ENCODE results near the gene OCSTAMP. TPM values are rescaled to one million over a fixed set of nuclear protein-coding genes. Genes with fewer than 3 reads are reported as not detected.

OCSTAMP gene
- total RNA-seq, 4 donors from 2014 or later: not detected

DNA sequence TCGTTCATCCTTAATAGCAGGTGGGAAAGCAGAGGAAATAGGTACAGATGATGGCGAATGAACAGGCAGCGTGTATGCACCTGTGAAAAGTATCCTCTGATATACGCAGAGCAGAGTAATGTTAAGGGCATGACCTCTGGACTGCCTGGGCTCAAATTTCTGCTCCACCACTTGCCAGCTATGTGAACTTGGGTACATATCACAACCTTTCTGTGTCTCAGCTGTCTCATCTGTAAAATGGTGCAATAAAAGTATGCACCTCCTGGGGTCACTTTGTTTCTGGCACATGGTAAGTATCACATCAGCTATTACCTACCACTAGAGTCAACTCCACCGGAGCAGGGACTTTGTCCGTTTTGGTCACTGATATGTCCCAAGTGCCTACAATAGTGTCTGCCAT is 2.5 kb downstream of the OCSTAMP start:
- Histone ChIP-seq H3K27ac (no peak overlapping the region), H3K4me3 (no peak overlapping the region), H3K36me3 (no peaks in the 10 kb centered on the region), H3K9me3 (no peaks in the 10 kb centered on the region), H3K4me1 (peaks cover 0 to 5% (median 0%) of the 10 kb centered on the region in 4 donors), H3K27me3 (peaks cover 0 to 2% of the 10 kb centered on the region in 2 donors)
- TF ChIP-seq POLR2A (IDR thresholded peaks at IDR 0.05) (no peak), EP300 (IDR thresholded peaks at IDR 0.05) (no peak)
- TF ChIP-seq, protein P1, sequence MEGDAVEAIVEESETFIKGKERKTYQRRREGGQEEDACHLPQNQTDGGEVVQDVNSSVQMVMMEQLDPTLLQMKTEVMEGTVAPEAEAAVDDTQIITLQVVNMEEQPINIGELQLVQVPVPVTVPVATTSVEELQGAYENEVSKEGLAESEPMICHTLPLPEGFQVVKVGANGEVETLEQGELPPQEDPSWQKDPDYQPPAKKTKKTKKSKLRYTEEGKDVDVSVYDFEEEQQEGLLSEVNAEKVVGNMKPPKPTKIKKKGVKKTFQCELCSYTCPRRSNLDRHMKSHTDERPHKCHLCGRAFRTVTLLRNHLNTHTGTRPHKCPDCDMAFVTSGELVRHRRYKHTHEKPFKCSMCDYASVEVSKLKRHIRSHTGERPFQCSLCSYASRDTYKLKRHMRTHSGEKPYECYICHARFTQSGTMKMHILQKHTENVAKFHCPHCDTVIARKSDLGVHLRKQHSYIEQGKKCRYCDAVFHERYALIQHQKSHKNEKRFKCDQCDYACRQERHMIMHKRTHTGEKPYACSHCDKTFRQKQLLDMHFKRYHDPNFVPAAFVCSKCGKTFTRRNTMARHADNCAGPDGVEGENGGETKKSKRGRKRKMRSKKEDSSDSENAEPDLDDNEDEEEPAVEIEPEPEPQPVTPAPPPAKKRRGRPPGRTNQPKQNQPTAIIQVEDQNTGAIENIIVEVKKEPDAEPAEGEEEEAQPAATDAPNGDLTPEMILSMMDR (IDR thresholded peaks at IDR 0.05): no peak
- no peak for DNase-seq (ENCODE audit: low spot score in 2 of 2)
- 86 to 87% methylated on average over 6 of the region's 6 CpGs for WGBS, 2 donors

DNA sequence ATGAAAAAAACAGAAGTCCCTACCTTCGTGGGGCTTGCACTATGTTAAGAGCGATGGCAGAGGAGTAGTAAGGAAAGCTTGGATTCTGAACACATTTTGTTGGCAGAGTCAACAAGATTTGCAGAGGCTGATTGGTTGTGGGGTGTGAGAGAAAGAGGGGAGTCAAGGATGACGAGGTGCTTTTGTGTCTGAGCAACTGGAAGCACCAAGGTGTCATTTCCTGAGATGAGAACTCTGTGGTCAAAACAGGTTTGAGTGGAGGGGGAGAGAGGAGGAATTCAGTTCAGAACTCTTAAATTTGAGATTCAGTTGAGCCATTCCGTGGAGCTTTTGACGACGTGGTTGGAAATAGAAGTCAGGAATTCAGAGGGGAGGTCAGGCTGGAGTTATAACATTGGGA is 3.5 kb downstream of the OCSTAMP start:
- Histone ChIP-seq H3K36me3 (no peaks in the 10 kb centered on the region), H3K4me1 (peaks cover 0 to 5% (median 0%) of the 10 kb centered on the region in 4 donors), H3K4me3 (no peak overlapping the region), H3K27me3 (peaks cover 0 to 9% of the 10 kb centered on the region in 2 donors), H3K27ac (no peak overlapping the region), H3K9me3 (no peaks in the 10 kb centered on the region)
- TF ChIP-seq POLR2A (IDR thresholded peaks at IDR 0.05): no peak
- TF ChIP-seq, protein P1 (IDR thresholded peaks at IDR 0.05): no peak
- TF ChIP-seq EP300 (IDR thresholded peaks at IDR 0.05): no peak
- WGBS, 2 donors: 69 to 71% methylated on average over 6 of the region's 6 CpGs
- DNase-seq (ENCODE audit: low spot score in 2 of 2): no peak

DNA sequence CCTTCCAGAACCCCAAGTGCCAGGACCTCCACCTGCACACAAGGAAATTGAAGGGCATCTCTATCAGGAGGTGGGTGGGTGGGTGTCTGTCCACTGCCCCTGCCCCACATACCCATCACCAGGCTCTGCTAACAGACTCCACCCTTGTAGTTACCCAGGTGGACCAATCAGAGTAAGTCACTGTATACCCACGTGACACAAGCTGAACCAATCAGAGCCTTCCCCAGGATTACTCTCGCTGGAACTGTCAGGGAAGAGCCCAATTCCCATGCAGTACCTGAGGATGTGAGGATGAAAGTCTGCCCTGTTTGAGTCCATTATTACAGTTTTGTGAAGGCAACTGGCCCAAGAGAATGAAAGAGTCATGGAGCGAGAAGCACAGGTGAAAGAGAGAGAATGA is 4.2 kb downstream of the OCSTAMP start:
- no peaks in the 10 kb centered on the region for H3K36me3 ChIP-seq
- TF ChIP-seq EP300 (IDR thresholded peaks at IDR 0.05) (no peak), POLR2A (IDR thresholded peaks at IDR 0.05) (no peak)
- TF ChIP-seq, protein P1 (IDR thresholded peaks at IDR 0.05): no peak
- 89 to 91% methylated on average over 3 of the region's 3 CpGs for WGBS, 2 donors
- DNase-seq (ENCODE audit: low spot score in 2 of 2): no peak
- H3K27me3 ChIP-seq: peaks cover 0 to 9% of the 10 kb centered on the region in 2 donors
- no peaks in the 10 kb centered on the region for H3K9me3 ChIP-seq
- no peak overlapping the region for H3K27ac ChIP-seq
- H3K4me1 ChIP-seq: peaks cover 0 to 5% (median 0%) of the 10 kb centered on the region in 4 donors
- H3K4me3 ChIP-seq: no peak overlapping the region

DNA sequence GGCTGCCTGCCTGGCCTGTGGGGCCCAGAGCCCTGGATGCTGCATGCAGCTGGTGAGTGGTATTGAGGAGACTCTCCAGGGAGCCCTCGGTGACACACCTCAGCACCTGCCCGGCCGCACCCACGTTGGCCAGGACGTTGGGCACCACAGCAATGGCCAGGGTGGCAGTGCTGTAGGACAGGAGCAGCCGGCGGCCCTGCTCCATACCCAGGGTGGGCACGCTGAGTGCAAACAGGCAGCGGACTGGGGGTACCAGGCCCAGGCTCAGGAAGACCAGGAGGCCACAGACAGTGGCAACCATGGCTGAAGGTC is 4.7 kb downstream of the OCSTAMP start:
- TF ChIP-seq EP300 (IDR thresholded peaks at IDR 0.05) (no peak), POLR2A (IDR thresholded peaks at IDR 0.05) (no peak)
- TF ChIP-seq, protein P1 (IDR thresholded peaks at IDR 0.05): no peak
- Histone ChIP-seq H3K36me3 (no peaks in the 10 kb centered on the region), H3K27me3 (peaks cover 0 to 9% of the 10 kb centered on the region in 2 donors), H3K27ac (no peak overlapping the region), H3K4me3 (no peak overlapping the region), H3K9me3 (no peaks in the 10 kb centered on the region), H3K4me1 (peaks cover 0 to 5% (median 0%) of the 10 kb centered on the region in 4 donors)
- DNase-seq (ENCODE audit: low spot score in 2 of 2): no peak
- 91 to 95% methylated on average over 9 of the region's 9 CpGs for WGBS, 2 donors

DNA sequence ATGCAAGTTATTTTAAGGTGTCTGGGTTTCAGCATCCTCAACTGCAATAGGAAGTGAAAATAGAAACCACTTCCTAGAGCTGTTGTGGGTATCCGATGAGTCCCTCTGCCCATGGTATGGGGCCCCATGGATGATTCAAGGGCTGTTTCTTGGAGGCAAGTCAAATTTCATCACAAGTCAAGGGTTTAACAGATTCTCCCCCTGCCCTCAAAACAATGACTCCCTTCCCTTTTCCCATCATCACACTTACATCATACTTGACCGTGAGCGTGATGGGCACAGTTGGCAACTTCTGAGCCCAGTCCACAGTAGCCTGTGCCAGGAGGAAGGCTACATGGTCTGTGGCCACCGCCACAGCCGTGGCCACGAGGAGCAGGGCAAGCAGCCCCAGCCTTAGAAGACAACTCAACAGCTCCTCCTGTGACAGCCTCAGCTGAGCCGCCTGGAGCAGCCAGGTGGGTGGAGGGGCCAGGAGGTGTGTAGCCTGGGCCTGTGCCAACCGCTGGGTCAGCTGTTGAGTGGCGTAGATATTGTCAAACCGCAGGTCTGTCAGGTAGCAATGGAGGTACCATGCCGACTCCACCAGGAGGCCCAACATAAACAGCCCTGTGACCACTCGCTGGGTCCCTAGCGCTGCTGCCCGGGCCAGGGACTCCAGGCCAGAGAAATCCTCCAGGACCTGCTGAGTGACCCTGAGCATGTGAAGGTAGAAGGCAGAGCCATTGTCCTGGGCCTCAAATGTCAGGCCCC is 5.2 kb downstream of the OCSTAMP start:
- TF ChIP-seq, protein P1 (IDR thresholded peaks at IDR 0.05): no peak
- TF ChIP-seq POLR2A (IDR thresholded peaks at IDR 0.05) (no peak), EP300 (IDR thresholded peaks at IDR 0.05) (no peak)

More for the DNA sequence above, 5.2 kb downstream of the OCSTAMP start:
- H3K36me3 ChIP-seq: no peaks in the 10 kb centered on the region
- peaks cover 0 to 9% of the 10 kb centered on the region in 2 donors for H3K27me3 ChIP-seq
- DNase-seq (ENCODE audit: low spot score in 2 of 2): no peak
- H3K27ac ChIP-seq: no peak overlapping the region
- no peaks in the 10 kb centered on the region for H3K9me3 ChIP-seq
- peaks cover 0 to 5% (median 0%) of the 10 kb centered on the region in 4 donors for H3K4me1 ChIP-seq
- no peak overlapping the region for H3K4me3 ChIP-seq
- WGBS, 2 donors: 58 to 76% methylated on average over 8 to 14 of the region's 14 CpGs

Data from tibial nerve (tissue), 4 donors.